ENCODE results near the gene SLC10A7. TPM values are rescaled to one million over a fixed set of nuclear protein-coding genes. Genes with fewer than 3 reads are reported as not detected.

The SLC10A7 gene
- total RNA-seq, 2 donors from 2014 or later = 4.0 to 5.2 TPM

GRCh38 chr4:146275370-146275769, 246.4 kb downstream of the SLC10A7 start:
- no peak overlapping the region for H3K4me3 ChIP-seq
- TF ChIP-seq CTCF (IDR thresholded peaks at IDR 0.05) = no peak
- no peaks in the 10 kb centered on the region for H3K9me3 ChIP-seq
- no peaks in the 10 kb centered on the region for H3K27me3 ChIP-seq
- no peaks in the 10 kb centered on the region for H3K36me3 ChIP-seq
- no peak for DNase-seq (ENCODE audit: low spot score)
- peaks cover 0 to 8% of the 10 kb centered on the region in 2 donors for H3K4me1 ChIP-seq
- H3K27ac ChIP-seq = no peak overlapping the region

- TF ChIP-seq CTCF (IDR thresholded peaks at IDR 0.05) = no peak
These were observed 247.0 kb downstream of the SLC10A7 start for GRCh38 chr4:146274774-146275173.

GRCh38 chr4:146273204-146273901, 248.4 kb downstream of the SLC10A7 start:
- Histone ChIP-seq H3K27ac (no peak overlapping the region), H3K36me3 (no peaks in the 10 kb centered on the region), H3K9me3 (no peaks in the 10 kb centered on the region), H3K4me1 (peaks cover 0 to 8% of the 10 kb centered on the region in 2 donors), H3K27me3 (no peaks in the 10 kb centered on the region), H3K4me3 (no peak overlapping the region)
- DNase-seq (ENCODE audit: low spot score) = no peak
- no peak for TF ChIP-seq CTCF (IDR thresholded peaks at IDR 0.05)

More at GRCh38 chr4:146274774-146275173, 247.0 kb downstream of the SLC10A7 start:
- Histone ChIP-seq H3K36me3 (no peaks in the 10 kb centered on the region), H3K27ac (no peak overlapping the region), H3K4me3 (no peak overlapping the region), H3K9me3 (no peaks in the 10 kb centered on the region), H3K27me3 (no peaks in the 10 kb centered on the region), H3K4me1 (peaks cover 0 to 8% of the 10 kb centered on the region in 2 donors)
- DNase-seq (ENCODE audit: low spot score) = no peak

- no peaks in the 10 kb centered on the region for H3K36me3 ChIP-seq
- no peak for DNase-seq (ENCODE audit: low spot score)
- TF ChIP-seq CTCF (IDR thresholded peaks at IDR 0.05) = no peak
- H3K4me3 ChIP-seq = no peak overlapping the region
- no peaks in the 10 kb centered on the region for H3K9me3 ChIP-seq
- no peaks in the 10 kb centered on the region for H3K27me3 ChIP-seq
- peaks cover 0 to 6% of the 10 kb centered on the region in 2 donors for H3K4me1 ChIP-seq
- H3K27ac ChIP-seq = no peak overlapping the region
These were observed 250.3 kb downstream of the SLC10A7 start for GRCh38 chr4:146271466-146271865.

- H3K27me3 ChIP-seq = no peaks in the 10 kb centered on the region
- no peak for TF ChIP-seq CTCF (IDR thresholded peaks at IDR 0.05)
These were observed 252.5 kb downstream of the SLC10A7 start for GRCh38 chr4:146269228-146269653.

GRCh38 chr4:146267826-146268225, 253.9 kb downstream of the SLC10A7 start:
- Histone ChIP-seq H3K36me3 (no peaks in the 10 kb centered on the region), H3K9me3 (no peaks in the 10 kb centered on the region), H3K4me1 (no peaks in the 10 kb centered on the region), H3K4me3 (no peak overlapping the region), H3K27me3 (no peaks in the 10 kb centered on the region), H3K27ac (no peak overlapping the region)
- TF ChIP-seq CTCF (IDR thresholded peaks at IDR 0.05) = no peak
- DNase-seq (ENCODE audit: low spot score) = no peak

More at GRCh38 chr4:146269228-146269653, 252.5 kb downstream of the SLC10A7 start:
- Histone ChIP-seq H3K36me3 (no peaks in the 10 kb centered on the region), H3K4me3 (no peak overlapping the region), H3K27ac (no peak overlapping the region), H3K9me3 (no peaks in the 10 kb centered on the region), H3K4me1 (no peaks in the 10 kb centered on the region)
- DNase-seq (ENCODE audit: low spot score) = no peak

Measured in right atrium auricular region (tissue), 2 donors.